ENCODE data around the gene IRAK3.
"Not testable (repeated sequence)": the region's sequence is repeated elsewhere in the genome, so short reads cannot be mapped to it uniquely, and the experiment has no call there.

IRAK3 gene

GRCh38 chr12:66297080-66297479 lies 108.1 kb downstream of the IRAK3 start:
- TF ChIP-seq ZFX (IDR thresholded peaks at IDR 0.05; ENCODE audit: borderline replicate concordance), result no peak
- no peak for TF ChIP-seq CTCF (IDR thresholded peaks at IDR 0.05)

GRCh38 chr12:66297923-66298322 lies 108.9 kb downstream of the IRAK3 start:
- TF ChIP-seq CTCF (IDR thresholded peaks at IDR 0.05) (no peak), ZFX (IDR thresholded peaks at IDR 0.05; ENCODE audit: borderline replicate concordance) (no peak)
- no peak overlapping the region for H3K27ac ChIP-seq

More at GRCh38 chr12:66297080-66297479, 108.1 kb downstream of the IRAK3 start:
- no peak overlapping the region for H3K27ac ChIP-seq

GRCh38 chr12:66301944-66302826 lies 113.2 kb downstream of the IRAK3 start, which contains the start of gene HELB:
HELB (plus strand) TSS chr12:66302493; CDS start chr12:66302604, 111 bp downstream.
- TF ChIP-seq CTCF (IDR thresholded peaks at IDR 0.05) (no peak), ZFX (IDR thresholded peaks at IDR 0.05; ENCODE audit: borderline replicate concordance) (no peak)
- H3K27ac ChIP-seq, result peak within 1 kb of the TSS; percentile 17; the same call in 1 of the 2 replicates

- TF ChIP-seq CTCF (IDR thresholded peaks at IDR 0.05), result no peak
- TF ChIP-seq ZFX (IDR thresholded peaks at IDR 0.05; ENCODE audit: borderline replicate concordance), result no peak
- H3K27ac ChIP-seq, result peak overlapping the region; percentile 17; the same call in 1 of the 2 replicates
Observed at GRCh38 chr12:66302827-66303169, 113.8 kb downstream of the IRAK3 start.

GRCh38 chr12:66303316-66303804 lies 114.3 kb downstream of the IRAK3 start:
- not testable (repeated sequence) for H3K27ac ChIP-seq

Data from 22Rv1 (cell line).